Hepatocyte (in vitro differentiated cells): ENCODE data around the gene TEX22. TPM values are rescaled to one million over a fixed set of nuclear protein-coding genes. Genes with fewer than 3 reads are reported as not detected.

Experiments used
- DNase-seq: peaks from one replicate; pipeline ENCODE4 v3.0.0-alpha.2; 2016; ENCODE audit warnings: low spot score
- H2AFZ ChIP-seq: fragments of 200-600 bp; sonication (generic); 2 replicates; pipeline ENCODE4 v1.6.0; 2016; ENCODE audit warnings: antibody characterized with exemption, mild to moderate bottlenecking
- H3K27ac ChIP-seq: fragments of 200-600 bp; sonication (generic); 2 replicates; pipeline ENCODE4 v1.5.1; 2016; ENCODE audit warnings: mild to moderate bottlenecking
- H3K27me3 ChIP-seq: fragments of 200-600 bp; sonication (generic); 2 replicates; pipeline ENCODE4 v1.6.1; 2016
- H3K36me3 ChIP-seq: fragments of 200-600 bp; sonication (generic); replicated peaks from 2 replicates; pipeline ENCODE4 v1.5.1; 2016; ENCODE audit warnings: low read depth; ENCODE audit not compliant: insufficient read depth
- H3K4me1 ChIP-seq: fragments of 200-600 bp; sonication (generic); 2 replicates; pipeline ENCODE4 v1.5.1; 2016; ENCODE audit warnings: mild to moderate bottlenecking, moderate library complexity; ENCODE audit not compliant: insufficient read depth
- H3K4me2 ChIP-seq: fragments of 200-600 bp; sonication (generic); 2 replicates; pipeline ENCODE4 v1.6.0; 2016
- H3K4me3 ChIP-seq: fragments of 200-600 bp; sonication (generic); 2 replicates; pipeline ENCODE4 v1.5.1; 2016; ENCODE audit warnings: mild to moderate bottlenecking
- H3K79me2 ChIP-seq: fragments of 200-600 bp; sonication (generic); 2 replicates; pipeline ENCODE4 v1.6.0; 2017; ENCODE audit warnings: mild to moderate bottlenecking
- H3K9me2 ChIP-seq: fragments of 200-600 bp; sonication (generic); replicated peaks from 2 replicates; pipeline ENCODE4 v1.6.0; 2017; ENCODE audit warnings: mild to moderate bottlenecking; ENCODE audit not compliant: insufficient read depth
- H3K9me3 ChIP-seq: fragments of 200-600 bp; sonication (generic); 2 replicates; pipeline ENCODE4 v1.5.1; 2016; ENCODE audit warnings: low read depth, mild to moderate bottlenecking
- H4K20me1 ChIP-seq: fragments of 200-600 bp; sonication (generic); 2 replicates; pipeline ENCODE4 v1.6.0; 2016; ENCODE audit warnings: mild to moderate bottlenecking; ENCODE audit not compliant: insufficient read depth, poor library complexity, severe bottlenecking
- EZH2 ChIP-seq: fragments of 200-600 bp; sonication (generic); IDR thresholded peaks from 2 replicates; pipeline ENCODE4 v1.6.1; 2016; ENCODE audit warnings: antibody characterized with exemption, mild to moderate bottlenecking, borderline replicate concordance
- EZH2phosphoT487 ChIP-seq: fragments of 200-600 bp; sonication (generic); IDR thresholded peaks from one replicate; pipeline ENCODE4 v1.6.1; 2018; ENCODE audit warnings: antibody characterized with exemption, mild to moderate bottlenecking, low read depth, moderate library complexity; ENCODE audit not compliant: unreplicated experiment, severe bottlenecking
- WGBS: methylation state at CpG from one replicate; pipeline ENCODE4 v1.1.6; 2016; ENCODE audit warnings: low lambda C conversion rate; ENCODE audit errors: missing lambda C conversion rate; 5-methylcytosine and 5-hydroxymethylcytosine counted together
- polyA plus RNA-seq: library from polyadenylated mRNA; unstranded; fragments of >200 nt; fragmentation: Nextera tagmentation; extraction: Ambion mirVana; gene quantifications from 2 replicates; pipeline ENCODE4 v1.2.1, GENCODE V29; 2016
- total RNA-seq: library from RNA; depleted of rRNA; stranded (reverse); fragments of >200 nt; gene quantifications from 2 replicates; pipeline ENCODE4 v1.2.3, GENCODE V29; 2014
- TF ChIP-seq, protein P1 (sequence below): fragments of 200-600 bp; sonication (generic); IDR thresholded peaks from 2 replicates; pipeline ENCODE4 v1.5.1; 2016; ENCODE audit warnings: antibody characterized with exemption, mild to moderate bottlenecking; ENCODE audit not compliant: poor library complexity

TEX22 gene
- total and polyA plus RNA-seq, 2 experiments from 2014 or later: 0.76 TPM; not detected in 1

DNA sequence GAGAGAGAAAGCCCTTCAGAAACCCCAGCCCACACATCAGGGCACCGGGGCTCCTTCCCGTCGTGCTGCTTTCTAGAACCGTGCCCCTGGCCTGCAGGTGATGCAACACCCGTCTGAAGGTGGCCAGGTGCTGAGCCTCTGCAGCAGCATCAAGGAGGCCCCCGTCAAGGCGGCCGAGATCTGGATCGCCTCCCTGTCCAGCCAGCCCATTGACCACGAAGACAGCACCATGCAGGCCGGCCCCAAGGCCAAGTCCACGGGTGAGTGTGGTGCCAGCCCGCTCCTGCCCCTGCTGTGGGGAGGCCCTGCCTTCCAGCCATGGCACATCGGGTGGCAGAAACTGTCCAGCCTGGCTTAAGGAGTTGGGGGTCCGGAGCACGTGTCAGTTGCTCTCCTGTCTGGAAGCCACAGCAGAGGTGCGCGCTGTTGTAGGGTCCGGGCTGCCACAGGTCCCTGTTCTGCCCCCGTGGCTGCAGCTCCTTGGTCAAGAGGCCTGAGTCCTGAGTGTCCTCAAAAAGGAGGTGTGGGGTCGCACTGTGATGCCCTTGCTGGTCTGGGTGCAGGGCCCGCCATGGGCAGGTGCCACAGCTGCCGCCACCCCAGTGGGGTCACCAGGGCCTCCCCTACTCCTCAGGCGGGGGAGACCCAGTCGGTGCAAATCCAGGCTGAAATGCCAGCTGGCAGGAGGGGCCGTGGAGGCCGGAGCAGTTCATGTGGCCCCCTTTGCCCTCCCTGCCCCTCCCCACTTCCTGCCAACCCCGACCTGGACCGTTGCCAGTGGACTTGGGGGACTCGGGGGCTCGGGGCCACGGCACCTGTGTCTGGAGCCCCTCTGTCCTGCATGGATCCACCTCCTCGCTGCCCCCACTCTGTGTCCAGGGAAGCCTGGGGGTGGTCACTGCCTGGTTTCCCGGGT is 31.0 kb upstream of the TEX22 start:
- no peaks in the 10 kb centered on the region for H3K79me2 ChIP-seq
- H3K36me3 ChIP-seq: no peaks in the 10 kb centered on the region
- no peaks in the 10 kb centered on the region for H3K9me3 ChIP-seq
- no peak overlapping the region for H2AFZ ChIP-seq
- no peak overlapping the region for H3K4me3 ChIP-seq
- no peak for DNase-seq
- no peak overlapping the region for H3K4me2 ChIP-seq
- no peaks in the 10 kb centered on the region for H3K4me1 ChIP-seq
- TF ChIP-seq, protein P1, sequence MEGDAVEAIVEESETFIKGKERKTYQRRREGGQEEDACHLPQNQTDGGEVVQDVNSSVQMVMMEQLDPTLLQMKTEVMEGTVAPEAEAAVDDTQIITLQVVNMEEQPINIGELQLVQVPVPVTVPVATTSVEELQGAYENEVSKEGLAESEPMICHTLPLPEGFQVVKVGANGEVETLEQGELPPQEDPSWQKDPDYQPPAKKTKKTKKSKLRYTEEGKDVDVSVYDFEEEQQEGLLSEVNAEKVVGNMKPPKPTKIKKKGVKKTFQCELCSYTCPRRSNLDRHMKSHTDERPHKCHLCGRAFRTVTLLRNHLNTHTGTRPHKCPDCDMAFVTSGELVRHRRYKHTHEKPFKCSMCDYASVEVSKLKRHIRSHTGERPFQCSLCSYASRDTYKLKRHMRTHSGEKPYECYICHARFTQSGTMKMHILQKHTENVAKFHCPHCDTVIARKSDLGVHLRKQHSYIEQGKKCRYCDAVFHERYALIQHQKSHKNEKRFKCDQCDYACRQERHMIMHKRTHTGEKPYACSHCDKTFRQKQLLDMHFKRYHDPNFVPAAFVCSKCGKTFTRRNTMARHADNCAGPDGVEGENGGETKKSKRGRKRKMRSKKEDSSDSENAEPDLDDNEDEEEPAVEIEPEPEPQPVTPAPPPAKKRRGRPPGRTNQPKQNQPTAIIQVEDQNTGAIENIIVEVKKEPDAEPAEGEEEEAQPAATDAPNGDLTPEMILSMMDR: no peak
- TF ChIP-seq EZH2phosphoT487 (no peak), EZH2 (no peak)
- WGBS: 96% methylated on average over 31 of the region's 34 CpGs
- no peak overlapping the region for H3K27ac ChIP-seq
- H3K9me2 ChIP-seq: no peaks in the 10 kb centered on the region
- H3K27me3 ChIP-seq: no peaks in the 10 kb centered on the region
- no peaks in the 10 kb centered on the region for H4K20me1 ChIP-seq

DNA sequence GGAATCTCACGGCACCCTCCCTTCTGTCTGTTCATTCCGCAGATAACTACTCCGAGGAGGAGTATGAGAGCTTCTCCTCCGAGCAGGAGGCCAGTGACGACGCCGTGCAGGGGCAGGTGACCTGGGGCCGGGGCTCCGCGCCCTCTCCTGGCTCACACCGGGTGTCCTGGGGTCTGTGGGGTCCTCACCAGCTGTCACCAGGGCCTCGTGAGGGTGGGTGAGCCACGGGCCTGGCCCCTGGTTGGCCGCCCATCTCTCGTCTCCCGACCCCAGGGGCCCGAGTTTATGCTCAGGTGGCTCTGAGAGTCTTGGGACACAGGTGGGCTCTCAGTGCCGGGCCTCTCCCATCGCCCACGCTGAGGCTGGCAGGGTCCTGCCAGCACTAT is 30.3 kb upstream of the TEX22 start:
- Histone ChIP-seq H3K9me2 (no peaks in the 10 kb centered on the region), H4K20me1 (no peaks in the 10 kb centered on the region), H3K4me2 (no peak overlapping the region), H3K4me1 (no peaks in the 10 kb centered on the region), H3K27me3 (no peaks in the 10 kb centered on the region), H3K36me3 (no peaks in the 10 kb centered on the region), H3K9me3 (no peaks in the 10 kb centered on the region), H3K79me2 (no peaks in the 10 kb centered on the region), H3K4me3 (no peak overlapping the region), H2AFZ (no peak overlapping the region), H3K27ac (no peak overlapping the region)
- no peak for DNase-seq
- TF ChIP-seq EZH2phosphoT487 (no peak), EZH2 (no peak)
- TF ChIP-seq, protein P1: no peak
- 96% methylated on average over 20 of the region's 20 CpGs for WGBS

DNA sequence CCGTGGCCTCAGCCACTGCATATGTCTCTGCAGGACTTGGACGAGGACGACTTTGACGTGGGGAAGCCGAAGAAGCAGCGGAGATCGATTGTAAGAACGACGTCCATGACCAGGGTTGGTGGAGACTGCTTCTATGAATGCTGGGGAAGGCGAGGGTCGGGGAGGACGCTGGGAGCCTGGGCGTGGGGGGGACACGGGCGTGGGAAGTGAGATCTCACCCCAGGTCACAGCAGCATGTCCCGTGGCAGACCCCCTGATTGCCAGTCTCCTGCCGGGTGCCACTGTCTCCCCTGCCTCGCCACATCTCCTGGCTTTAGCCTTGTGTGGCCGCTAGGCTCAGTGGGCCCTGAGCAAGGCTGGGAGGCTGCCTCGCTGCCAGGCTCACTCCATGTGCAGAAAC is 29.9 kb upstream of the TEX22 start:
- H4K20me1 ChIP-seq: no peaks in the 10 kb centered on the region
- H3K4me3 ChIP-seq: no peak overlapping the region
- TF ChIP-seq EZH2phosphoT487 (no peak), EZH2 (no peak)
- TF ChIP-seq, protein P1: no peak
- H3K4me1 ChIP-seq: no peaks in the 10 kb centered on the region
- DNase-seq: no peak
- no peaks in the 10 kb centered on the region for H3K27me3 ChIP-seq
- H3K36me3 ChIP-seq: no peaks in the 10 kb centered on the region
- H3K79me2 ChIP-seq: no peaks in the 10 kb centered on the region
- WGBS: 95% methylated on average over 20 of the region's 20 CpGs
- no peak overlapping the region for H3K27ac ChIP-seq
- no peaks in the 10 kb centered on the region for H3K9me2 ChIP-seq
- no peak overlapping the region for H3K4me2 ChIP-seq
- no peaks in the 10 kb centered on the region for H3K9me3 ChIP-seq
- no peak overlapping the region for H2AFZ ChIP-seq
